HG02623 (cell line): ENCODE results near the gene BAX.

ENCODE experiments used
- ATAC-seq: cut with Tn5 transposase; IDR thresholded peaks from one replicate; pipeline ENCODE4 v1.9.1; 2021; ENCODE audit warnings: moderate library complexity; ENCODE audit not compliant: unreplicated experiment

Gene BAX

DNA sequence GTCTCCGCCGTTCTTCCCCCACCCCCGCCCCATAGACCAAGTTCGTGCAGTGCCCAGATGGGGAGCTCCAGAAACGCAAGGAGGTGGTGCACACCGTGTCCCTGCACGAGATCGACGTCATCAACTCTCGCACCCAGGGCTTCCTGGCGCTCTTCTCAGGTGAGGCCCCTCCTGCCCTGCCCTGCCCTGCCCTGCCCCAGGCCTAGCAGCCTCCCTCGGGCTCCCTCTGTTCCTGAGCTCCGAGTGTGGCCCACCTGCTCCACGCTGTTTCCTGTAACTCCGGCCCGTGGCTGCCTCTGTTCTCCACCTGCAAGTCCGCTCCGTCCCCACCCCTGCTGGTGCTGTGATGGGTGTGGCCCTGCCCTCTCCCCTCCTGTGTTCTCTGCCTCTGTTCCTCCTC lies 55.8 kb downstream of the BAX start:
- ATAC-seq, result no peak

DNA sequence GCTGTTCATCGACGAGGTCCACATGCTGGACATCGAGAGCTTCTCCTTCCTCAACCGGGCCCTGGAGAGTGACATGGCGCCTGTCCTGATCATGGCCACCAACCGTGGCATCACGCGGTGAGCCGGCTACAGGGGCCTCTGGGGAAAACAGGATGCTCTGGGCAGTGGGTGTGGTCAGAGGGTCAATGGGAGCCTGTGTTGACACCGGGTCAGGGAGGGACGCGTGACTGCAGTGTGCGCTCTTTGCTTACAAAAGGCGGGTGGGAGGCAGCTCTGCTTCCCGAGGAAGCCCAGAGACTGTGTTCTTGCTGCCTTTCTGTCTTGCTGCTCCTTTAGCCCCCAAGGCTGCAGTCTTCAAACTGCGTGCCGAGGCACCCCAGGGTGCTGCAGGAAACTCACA lies 56.5 kb downstream of the BAX start:
- no peak for ATAC-seq
